H1 (cell line): Measurements from ENCODE around the gene NKD2.

Experiments used
- CTCF ChIP-seq, 3 experiments: IDR thresholded peaks; 1 replicate in 2 of 3; 2 replicates in 1 of 3; pipeline versions ENCODE4 v1.5.1 to v1.6.1; 2011; ENCODE audit warnings: low read length in 3 of 3, mild to moderate bottlenecking in 3 of 3, inconsistent platforms in 2 of 3, low read depth in 1 of 3, moderate library complexity in 1 of 3; ENCODE audit not compliant: insufficient read depth in 1 of 3; ENCODE audit errors: control extremely low read depth in 1 of 3
- E2F6 ChIP-seq: IDR thresholded peaks from 2 replicates; pipeline ENCODE4 v1.6.1; 2012; ENCODE audit warnings: inconsistent platforms
- EGR1 ChIP-seq: IDR thresholded peaks from 2 replicates; pipeline ENCODE4 v1.6.1; 2011; ENCODE audit warnings: low read depth, low read length, borderline replicate concordance
- EP300 ChIP-seq, 2 experiments: IDR thresholded peaks; 1 replicate in 1 of 2; 2 replicates in 1 of 2; pipeline ENCODE4 v1.6.1; 2011 to 2012; ENCODE audit warnings: low read depth in 2 of 2, low read length in 2 of 2, mild to moderate bottlenecking in 2 of 2, borderline replicate concordance in 1 of 2, inconsistent platforms in 1 of 2, moderate library complexity in 1 of 2
- GTF2F1 ChIP-seq: IDR thresholded peaks from 2 replicates; pipeline ENCODE4 v1.6.1; 2012; ENCODE audit warnings: low read depth, low read length, improper control_type of control experiment, borderline replicate concordance
- JUND ChIP-seq: IDR thresholded peaks from 2 replicates; pipeline ENCODE4 v1.6.1; 2011; ENCODE audit warnings: mild to moderate bottlenecking, improper control_type of control experiment, low read length
- MAFK ChIP-seq: IDR thresholded peaks from 2 replicates; pipeline ENCODE4 v1.6.1; 2012; ENCODE audit warnings: low read depth, mild to moderate bottlenecking, improper control_type of control experiment, low read length
- POLR2AphosphoS5 ChIP-seq: IDR thresholded peaks from 2 replicates; pipeline ENCODE4 v1.6.1; 2011; ENCODE audit warnings: low read depth, low read length
- RBBP5 ChIP-seq: IDR thresholded peaks from 2 replicates; pipeline ENCODE4 v1.7.1; 2012; ENCODE audit warnings: low read depth, mild to moderate bottlenecking, inconsistent platforms, low read length, moderate library complexity, borderline replicate concordance
- RFX5 ChIP-seq: IDR thresholded peaks from 2 replicates; pipeline ENCODE4 v1.6.1; 2011; ENCODE audit warnings: low read depth, low read length, improper control_type of control experiment, borderline replicate concordance
- TEAD4 ChIP-seq: IDR thresholded peaks from 2 replicates; pipeline ENCODE4 v1.6.1; 2012; ENCODE audit warnings: low read depth, low read length, inconsistent platforms, mixed read lengths
- TF ChIP-seq, protein P1 (sequence below): IDR thresholded peaks from 2 replicates; pipeline ENCODE4 v1.6.1; 2012; ENCODE audit warnings: inconsistent platforms

- TF ChIP-seq TEAD4 (no peak), EGR1 (no peak), EP300 (IDR thresholded peaks at IDR 0.05; ENCODE audit: borderline replicate concordance in 1 of 2, low read depth in 2 of 2, low read length in 2 of 2) (no peak), MAFK (no peak), JUND (no peak), CTCF (IDR thresholded peaks at IDR 0.05; ENCODE audit: control extremely low read depth in 1 of 3, insufficient read depth in 1 of 3, low read depth in 1 of 3, low read length in 3 of 3) (no peak), POLR2AphosphoS5 (no peak), E2F6 (no peak), RFX5 (no peak), GTF2F1 (no peak), RBBP5 (no peak)
- TF ChIP-seq, protein P1, sequence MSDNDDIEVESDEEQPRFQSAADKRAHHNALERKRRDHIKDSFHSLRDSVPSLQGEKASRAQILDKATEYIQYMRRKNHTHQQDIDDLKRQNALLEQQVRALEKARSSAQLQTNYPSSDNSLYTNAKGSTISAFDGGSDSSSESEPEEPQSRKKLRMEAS: no peak
These were observed 48.7 kb upstream of the NKD2 start for GRCh38 chr5:959581-960531.
